Ecto neural progenitor cell (in vitro differentiated cells): ENCODE measurements around the gene DDX31.

Experiments
- DNase-seq: peaks from one replicate; pipeline ENCODE4 v3.0.0-alpha.2; 2018; ENCODE audit warnings: low spot score

Gene DDX31

GRCh38 chr9:132546148-132547051, 123.4 kb downstream of the DDX31 start:
- peak; percentile 81 for DNase-seq

- DNase-seq = no peak
Measured at GRCh38 chr9:132545578-132545977, 124.2 kb downstream of the DDX31 start.

- no peak for DNase-seq
Measured at GRCh38 chr9:132543960-132544359, 125.8 kb downstream of the DDX31 start.

- no peak for DNase-seq
Measured at GRCh38 chr9:132543251-132543650, 126.5 kb downstream of the DDX31 start.
